ENCODE data around the gene CLDN4.

Gene CLDN4

GRCh38 chr7:73869011-73869798, 38.4 kb downstream of the CLDN4 start:
- no peak for TF ChIP-seq CTCF (conservative IDR thresholded peaks at IDR 0.05)
- no peak overlapping the region for H3K27ac ChIP-seq

- no peak for TF ChIP-seq CTCF (conservative IDR thresholded peaks at IDR 0.05)
- no peak overlapping the region for H3K27ac ChIP-seq
Observed at GRCh38 chr7:73870041-73870492, 39.3 kb downstream of the CLDN4 start.

- H3K27ac ChIP-seq = no peak overlapping the region
- no peak for TF ChIP-seq CTCF (conservative IDR thresholded peaks at IDR 0.05)
Observed at GRCh38 chr7:73871163-73872011, 40.6 kb downstream of the CLDN4 start.

GRCh38 chr7:73872056-73872908, 41.5 kb downstream of the CLDN4 start:
- TF ChIP-seq CTCF (conservative IDR thresholded peaks at IDR 0.05) = no peak
- no peak overlapping the region for H3K27ac ChIP-seq

GRCh38 chr7:73876361-73876760, 45.6 kb downstream of the CLDN4 start:
- H3K27ac ChIP-seq = no peak overlapping the region
- TF ChIP-seq CTCF (conservative IDR thresholded peaks at IDR 0.05) = no peak

GRCh38 chr7:73876973-73877372, 46.2 kb downstream of the CLDN4 start:
- no peak for TF ChIP-seq CTCF (conservative IDR thresholded peaks at IDR 0.05)
- H3K27ac ChIP-seq = no peak overlapping the region
